Activated CD4-positive, alpha-beta T cell treated with anti-CD3 and anti-CD28 coated beads, Interleukin-10, Interleukin-2, amounts not matched to agents 100 ng/mL and 50 ng/mL, durations not matched to agents 16 hours and 8 hours (primary cell): Measurements from ENCODE around the gene TTC36.
"Not testable (repeated sequence)": the region's sequence is repeated elsewhere in the genome, so short reads cannot be mapped to it uniquely, and the experiment has no call there.

ENCODE experiments used
- DNase-seq: peaks from one replicate; pipeline ENCODE4 v3.0.0-alpha.2; 2020

The TTC36 gene

DNA sequence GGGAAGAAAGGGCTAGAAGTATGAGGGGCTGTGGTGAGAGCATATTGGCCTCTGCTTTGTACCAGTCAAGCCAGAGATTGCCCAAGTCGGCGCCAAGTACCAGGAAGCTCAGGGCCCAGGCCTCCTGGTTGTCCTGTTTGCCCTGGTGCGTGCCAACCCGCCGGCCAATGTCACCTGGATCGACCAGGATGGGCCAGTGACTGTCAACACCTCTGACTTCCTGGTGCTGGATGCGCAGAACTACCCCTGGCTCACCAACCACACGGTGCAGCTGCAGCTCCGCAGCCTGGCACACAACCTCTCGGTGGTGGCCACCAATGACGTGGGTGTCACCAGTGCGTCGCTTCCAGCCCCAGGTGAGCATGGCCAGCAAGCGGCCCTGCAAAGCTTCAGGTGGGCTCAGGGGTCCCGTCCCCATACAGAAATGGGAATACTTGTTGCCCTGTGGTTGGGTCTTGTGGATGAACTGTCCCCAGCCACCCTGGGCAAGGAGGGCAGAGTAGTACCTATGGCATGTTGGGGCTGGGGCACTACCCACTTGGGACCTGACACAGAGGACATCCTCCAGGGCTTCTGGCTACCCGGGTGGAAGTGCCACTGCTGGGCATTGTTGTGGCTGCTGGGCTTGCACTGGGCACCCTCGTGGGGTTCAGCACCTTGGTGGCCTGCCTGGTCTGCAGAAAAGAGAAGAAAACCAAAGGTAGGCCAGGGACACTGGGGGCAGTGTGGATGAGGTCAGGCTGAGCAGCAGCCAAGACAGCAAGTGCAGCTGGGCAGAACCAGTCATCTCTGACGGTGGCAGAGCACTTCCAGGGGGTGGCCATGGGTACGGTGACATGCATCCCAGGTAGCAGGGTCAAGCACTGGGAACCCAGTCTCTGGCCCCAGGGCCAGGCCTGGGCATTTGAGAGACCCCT lies 5.8 kb downstream of the TTC36 start:
- DNase-seq, result no peak

DNA sequence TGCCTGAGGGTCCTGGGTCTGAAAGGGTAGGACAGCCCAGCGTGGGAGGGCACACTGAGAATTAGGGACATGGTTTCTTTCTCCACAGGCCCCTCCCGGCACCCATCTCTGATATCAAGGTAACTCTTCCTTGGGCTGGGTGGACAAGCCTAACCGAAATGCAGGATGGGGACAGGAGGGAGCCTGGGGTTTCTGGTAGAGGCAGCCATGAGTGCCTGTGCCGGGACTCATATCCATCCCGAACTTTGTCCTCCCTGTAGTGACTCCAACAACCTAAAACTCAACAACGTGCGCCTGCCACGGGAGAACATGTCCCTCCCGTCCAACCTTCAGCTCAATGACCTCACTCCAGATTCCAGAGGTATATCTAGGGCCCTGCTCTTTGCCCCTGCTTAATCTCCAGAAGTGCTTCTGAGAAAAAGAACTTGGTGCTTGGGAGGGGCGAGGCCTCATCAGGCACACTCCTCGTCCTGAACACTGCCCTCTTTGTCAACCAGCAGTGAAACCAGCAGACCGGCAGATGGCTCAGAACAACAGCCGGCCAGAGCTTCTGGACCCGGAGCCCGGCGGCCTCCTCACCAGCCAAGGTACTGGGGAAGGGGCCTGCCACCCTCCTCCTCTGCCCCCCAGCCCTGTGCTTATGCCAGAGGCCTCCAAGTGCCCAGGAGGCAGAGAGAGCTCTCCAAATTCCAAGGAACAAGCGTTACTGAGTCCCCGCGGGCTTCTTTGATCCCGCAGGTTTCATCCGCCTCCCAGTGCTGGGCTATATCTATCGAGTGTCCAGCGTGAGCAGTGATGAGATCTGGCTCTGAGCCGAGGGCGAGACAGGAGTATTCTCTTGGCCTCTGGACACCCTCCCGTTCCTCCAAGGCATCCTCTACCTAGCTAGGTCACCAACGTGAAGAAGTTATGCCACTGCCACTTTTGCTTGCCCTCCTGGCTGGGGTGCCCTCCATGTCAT lies 6.8 kb downstream of the TTC36 start:
- no peak for DNase-seq

DNA sequence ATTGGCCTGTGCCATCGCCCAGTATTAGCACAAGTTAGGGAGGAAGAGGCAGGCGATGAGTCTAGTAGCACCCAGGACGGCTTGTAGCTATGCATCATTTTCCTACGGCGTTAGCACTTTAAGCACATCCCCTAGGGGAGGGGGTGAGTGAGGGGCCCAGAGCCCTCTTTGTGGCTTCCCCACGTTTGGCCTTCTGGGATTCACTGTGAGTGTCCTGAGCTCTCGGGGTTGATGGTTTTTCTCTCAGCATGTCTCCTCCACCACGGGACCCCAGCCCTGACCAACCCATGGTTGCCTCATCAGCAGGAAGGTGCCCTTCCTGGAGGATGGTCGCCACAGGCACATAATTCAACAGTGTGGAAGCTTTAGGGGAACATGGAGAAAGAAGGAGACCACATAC lies 8.0 kb downstream of the TTC36 start:
- no peak for DNase-seq

DNA sequence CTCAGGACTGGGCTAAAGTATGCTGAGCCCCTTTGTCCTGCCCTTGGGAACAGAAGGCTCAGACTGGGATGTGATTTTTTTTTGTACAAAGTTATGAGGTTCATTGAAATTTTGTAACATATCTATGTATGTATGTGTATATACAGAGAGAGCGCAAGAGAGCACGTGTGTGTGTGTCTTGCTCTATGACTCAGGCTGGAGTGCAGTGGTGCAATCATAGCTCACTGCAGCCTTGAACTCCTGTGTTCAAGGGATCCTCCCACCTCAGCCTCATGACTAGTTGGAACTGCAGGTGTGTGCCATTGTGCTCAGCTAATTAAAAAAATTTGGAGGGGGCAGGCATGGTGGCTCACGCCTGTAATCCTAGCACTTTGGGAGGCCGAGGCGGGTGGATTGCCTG lies 9.5 kb downstream of the TTC36 start:
- DNase-seq, result no peak

DNA sequence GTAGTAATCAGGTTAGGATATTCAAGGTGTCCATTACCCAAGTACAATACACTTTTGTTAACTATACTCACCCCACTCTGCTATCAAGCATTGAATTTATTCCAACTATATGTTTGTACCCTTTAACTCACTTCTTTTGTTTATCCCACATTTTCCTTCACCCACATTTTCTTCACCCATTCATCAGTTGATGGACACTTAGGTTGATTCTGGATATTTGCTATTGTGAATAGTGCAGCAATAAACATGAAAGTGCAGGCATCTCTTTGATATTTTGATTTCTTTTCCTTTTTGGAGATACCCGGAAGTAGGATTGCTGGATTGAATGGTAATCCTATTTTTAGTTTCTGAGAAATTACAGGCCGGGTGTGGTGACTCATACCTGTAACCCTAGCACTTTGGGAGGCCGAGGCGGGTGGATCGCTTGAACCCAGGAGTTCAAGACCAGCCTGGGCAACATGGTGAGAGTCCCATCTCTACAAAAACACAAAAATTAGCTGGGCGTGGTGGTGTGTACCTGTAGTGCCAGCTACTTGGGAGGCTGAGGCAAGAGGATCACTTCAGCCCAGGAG lies 10.2 kb downstream of the TTC36 start:
- DNase-seq, result no peak

DNA sequence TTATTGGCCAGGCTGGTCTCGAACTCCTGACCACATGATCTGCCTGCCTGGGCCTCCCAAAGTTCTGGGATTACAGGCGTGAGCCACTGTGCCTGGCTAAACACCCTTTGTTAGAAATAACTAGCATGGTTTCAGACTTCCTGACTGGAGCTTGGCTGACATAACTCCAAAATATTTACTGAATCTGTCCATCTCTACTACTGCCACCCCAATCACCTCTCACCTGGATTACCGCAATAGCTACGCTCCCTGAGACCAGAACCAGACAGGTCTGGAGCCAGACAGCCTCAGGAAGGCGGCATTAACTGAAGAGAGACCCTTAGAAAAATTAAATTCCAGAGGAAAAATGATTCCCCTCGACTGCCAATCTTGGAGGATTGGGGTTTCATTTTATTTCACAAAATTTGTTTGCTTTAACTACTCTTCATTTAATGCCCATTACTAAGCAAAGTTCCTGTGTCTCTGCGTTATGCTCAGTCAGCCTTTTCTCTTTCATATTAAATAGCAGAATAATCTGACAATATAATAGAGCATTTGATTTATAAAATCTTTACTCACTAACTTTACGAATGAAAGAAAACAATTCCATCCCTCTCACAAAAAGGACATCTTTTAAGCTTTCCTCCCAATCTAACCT lies 16.9 kb downstream of the TTC36 start:
- no peak for DNase-seq

DNA sequence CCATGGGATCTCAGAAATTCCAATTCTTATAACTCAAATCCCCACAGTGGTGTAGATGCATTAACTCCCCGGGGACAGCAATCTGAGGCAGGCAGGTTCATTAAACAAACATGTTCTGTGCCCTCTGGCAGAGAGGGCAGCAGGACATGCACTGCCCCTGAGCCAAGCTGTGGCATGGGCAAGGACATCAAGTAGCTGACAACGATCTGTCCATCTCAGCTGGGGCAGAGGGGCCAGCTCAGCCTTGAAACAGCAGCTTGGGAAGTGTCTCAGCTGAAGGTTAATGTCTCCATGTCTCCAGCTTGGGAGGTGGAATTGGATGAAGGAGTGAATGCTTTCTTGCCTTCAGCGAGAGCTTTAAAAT lies 17.4 kb downstream of the TTC36 start:
- no peak for DNase-seq

DNA sequence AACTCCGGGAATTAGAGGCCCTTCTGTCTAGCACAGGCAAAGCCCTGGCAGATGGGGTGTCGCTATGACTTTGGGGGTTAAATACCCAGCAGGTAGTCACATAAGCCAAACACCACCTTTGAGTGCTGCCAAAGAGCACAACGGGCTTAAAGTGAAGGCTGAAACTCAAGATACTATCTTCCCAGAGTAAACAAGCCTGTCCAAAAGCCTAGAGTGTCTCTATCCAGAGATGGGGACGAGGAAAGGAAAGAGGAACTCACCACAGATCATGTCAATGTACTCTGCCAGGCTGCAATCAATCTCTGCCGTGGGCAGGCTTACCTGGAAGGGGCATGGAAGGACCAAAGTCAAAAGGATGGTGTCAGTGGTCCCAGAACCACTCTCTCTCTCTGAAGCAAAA lies 18.3 kb downstream of the TTC36 start:
- no peak for DNase-seq

DNA sequence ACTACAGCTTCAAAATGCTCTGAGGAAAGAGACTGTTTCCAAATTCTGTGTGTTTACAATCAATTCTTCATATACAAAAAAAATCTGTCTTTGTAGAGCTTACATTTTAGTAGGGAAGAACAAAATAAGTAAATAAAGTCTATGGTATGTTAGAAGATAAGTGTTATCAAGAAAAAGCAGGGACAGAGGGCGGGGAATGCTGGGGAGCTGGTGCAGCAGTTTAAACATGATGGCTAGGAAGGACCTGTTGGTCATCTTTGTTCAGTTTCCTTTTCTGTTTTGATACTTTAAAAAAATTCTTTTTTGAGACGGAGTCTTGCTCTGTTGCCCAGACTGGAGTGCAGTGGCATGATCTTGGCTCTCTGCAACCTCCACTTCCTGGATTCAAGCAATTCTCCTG lies 19.9 kb downstream of the TTC36 start:
- DNase-seq, result no peak

DNA sequence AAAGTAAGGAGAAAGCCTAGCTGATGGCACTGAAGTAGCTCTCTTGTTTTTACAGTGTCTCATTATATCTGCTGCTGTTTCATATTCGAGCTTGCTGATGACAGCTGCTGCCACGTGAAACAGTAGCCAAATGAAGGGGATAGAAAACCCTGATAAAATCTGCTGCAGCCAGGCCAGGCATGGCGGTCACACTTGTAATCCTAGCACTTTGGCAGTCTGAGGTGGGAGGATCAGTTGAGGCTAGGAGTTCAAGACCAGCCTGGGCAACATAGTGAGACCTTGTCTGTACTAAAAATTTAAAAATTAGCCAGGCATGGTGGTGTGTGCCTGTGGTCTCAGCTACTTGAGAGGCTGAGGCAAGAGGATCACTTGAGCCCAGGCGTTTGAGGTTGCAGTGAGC lies 25.1 kb downstream of the TTC36 start:
- DNase-seq, result no peak

DNA sequence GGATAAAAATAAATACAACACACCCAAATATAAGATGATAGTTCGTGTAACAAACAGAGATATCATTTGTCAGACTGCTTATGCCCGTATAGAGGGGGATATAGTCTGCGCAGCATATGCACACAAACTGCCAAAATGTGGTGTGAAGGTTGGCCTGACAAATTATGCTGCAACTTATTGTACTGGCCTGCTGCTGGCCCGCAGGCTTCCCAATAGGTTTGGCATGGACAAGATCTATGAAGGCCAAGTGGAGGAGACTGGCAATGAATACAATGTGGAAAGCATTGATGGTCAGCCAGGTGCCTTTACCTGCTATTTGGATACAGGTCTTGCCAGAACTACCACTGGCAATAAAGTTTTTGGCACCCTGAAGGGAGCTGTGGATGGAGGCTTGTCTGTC lies 33.5 kb downstream of the TTC36 start:
- no peak for DNase-seq

DNA sequence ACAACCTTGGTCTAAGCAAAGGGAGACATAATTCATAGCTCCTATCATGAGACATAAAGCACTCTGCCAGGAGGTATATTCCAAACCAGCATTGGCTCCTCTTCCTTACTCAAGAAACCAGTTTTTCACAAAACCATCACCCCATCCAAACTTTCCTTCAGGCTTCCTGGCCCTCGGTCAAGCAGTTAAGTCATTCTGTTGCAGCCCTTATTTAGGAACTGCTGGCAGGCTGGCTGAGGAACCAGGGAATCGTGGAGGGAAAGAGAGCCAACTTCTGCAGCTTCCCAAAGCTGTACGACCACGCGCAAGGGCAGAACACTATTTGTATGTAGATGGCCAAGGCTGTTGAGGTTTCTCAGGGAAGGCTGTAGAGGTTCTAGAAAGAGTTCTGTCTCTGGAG lies 37.8 kb downstream of the TTC36 start:
- no peak for DNase-seq

DNA sequence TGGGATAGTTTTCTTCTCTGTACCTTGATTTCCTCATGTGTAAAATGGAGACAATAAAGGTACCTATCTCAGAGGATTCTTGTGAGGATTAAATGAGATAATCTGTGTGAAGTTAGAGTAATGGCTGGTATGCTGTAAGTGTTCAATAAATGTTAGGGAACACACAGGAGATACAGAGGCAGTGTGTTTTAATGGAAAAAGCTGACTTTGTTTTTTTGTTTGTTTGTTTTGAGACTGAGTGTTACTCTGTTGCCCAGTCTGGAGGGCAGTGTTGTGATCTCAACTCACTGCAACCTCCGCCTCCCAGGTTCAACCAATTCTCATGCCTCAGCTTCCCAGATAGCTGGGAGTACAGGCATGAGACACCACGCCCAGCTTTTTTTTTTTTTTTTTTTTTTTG lies 42.4 kb downstream of the TTC36 start:
- no peak for DNase-seq

DNA sequence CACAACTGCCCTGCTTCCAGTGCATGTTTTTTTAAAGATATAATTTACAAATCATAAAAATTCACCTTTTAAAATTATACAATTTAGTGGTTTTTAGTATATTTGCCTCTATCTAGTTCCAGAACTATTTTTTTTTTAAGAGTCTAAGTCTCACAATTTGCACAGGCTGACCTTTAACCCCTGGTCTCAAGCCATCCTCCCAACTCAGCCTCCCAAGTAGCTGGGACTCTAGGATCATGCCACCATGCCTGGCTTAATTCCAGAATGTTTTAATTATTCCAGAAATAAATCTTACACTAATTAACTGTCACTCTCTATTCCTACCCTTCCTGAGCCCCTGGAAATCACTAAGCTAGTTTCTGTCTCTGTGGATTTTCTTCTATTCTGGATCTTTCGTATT lies 43.5 kb downstream of the TTC36 start:
- DNase-seq, result no peak

DNA sequence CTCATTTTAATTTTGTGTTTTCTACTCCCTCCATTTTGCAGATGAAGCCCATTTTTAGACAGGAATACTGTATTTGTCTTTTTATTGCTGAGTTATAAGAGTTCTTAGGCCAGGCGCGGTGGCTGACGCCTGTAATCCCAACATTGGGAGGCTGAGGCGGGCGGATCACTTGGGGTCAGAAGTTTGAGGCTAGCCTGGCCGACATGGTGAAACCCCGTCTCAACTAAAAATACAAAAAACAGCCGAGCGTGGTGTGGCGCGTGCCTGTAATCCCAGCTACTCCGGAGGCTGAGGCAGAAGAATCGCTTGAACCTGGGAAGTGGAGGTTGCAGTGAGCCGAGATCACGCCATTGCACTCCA lies 44.4 kb downstream of the TTC36 start:
- DNase-seq, result peak; percentile 5

DNA sequence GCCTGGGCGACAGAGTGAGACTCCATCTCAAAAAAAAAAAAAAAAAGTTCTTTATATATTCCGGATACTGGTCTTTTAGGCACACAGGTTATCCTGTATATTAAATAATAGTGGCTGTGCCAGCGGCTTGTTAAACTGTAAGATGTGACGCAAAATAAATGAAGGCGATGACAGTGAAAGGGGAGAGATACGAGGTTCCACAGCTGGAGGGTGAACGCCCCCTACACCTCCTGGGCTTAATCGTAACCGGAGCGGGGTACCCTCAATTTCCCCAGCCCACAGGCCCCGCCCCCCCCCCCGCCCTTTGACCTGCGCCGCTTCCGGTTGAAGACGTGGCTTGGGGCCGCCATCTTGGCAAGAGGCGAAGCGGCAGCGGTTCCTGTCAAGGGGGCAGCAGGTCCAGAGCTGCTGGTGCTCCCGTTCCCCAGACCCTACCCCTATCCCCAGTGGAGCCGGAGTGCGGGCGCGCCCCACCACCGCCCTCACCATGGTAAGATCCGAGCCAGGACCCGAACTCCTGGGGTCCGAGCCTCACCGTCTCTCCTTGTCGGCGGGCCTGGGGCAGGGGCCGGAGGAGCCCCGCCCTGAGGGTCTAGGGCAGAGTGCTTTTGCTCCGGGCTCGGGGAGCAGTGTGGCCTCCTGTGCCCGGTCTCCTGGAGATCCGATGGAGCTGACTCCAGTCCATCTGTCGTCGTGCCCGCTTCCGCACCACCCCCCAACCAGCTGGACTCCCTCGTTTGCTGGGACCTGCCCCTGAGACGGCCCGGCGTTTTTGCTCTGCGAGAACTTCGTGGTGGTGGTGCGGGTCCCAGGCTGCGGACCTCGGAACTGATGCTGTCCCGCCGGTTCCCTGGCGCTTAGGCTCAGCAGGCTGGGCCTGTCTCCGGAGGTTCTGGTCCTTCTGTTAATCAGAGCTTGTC lies 45.0 kb downstream of the TTC36 start, which contains the start of gene ARCN1:
ARCN1 (plus strand) TSS at position 349 of the 920 bp plus-strand sequence; CDS start at position 488, 139 bp downstream.
- peak; percentile 86 for DNase-seq

DNA sequence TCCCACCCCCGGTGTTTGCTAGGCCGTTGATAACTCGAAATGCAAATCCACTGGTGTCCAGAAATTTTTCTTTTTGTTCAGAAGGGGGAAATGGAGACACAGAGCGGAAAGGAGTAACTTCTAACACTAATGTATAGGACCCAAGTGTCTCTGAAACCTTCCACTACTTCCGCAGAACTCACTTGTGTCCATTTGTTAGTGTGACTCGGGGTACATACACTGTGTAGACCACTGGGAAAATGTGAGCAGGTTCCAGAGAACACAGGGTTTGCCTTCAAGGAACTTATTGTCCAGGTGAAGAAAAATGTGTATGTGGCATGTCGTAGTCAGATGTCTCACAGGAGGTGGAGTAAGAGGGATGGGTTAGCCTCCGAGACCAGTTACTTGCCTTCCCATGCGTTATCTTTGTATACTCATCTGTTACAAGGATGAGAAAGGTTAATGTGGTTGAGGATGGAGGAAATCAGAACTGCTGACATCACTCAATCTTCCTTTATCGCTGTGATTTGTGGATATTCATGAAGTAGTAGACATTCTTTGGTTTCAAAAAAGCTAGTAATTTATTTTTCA lies 45.8 kb downstream of the TTC36 start:
- peak; percentile 75 for DNase-seq

DNA sequence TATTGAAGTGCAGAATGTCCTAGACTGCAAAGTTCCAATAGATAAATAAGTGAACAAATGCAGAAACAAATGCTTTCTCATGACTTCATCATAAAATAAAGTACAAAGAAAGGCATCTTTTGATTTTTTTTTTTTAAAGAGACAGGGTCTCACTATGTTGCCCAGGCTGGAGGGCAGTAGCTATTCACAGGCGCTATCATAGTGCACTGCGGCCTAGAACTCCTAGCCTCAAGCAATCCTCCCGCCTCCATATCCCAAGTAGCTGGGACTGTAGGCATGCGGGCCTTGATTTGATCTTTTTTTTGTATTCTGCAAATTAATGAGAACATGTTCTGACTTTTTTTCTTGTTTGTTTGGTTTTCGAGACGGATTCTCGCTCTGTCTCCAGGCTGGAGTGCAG lies 47.4 kb downstream of the TTC36 start:
- no peak for DNase-seq

DNA sequence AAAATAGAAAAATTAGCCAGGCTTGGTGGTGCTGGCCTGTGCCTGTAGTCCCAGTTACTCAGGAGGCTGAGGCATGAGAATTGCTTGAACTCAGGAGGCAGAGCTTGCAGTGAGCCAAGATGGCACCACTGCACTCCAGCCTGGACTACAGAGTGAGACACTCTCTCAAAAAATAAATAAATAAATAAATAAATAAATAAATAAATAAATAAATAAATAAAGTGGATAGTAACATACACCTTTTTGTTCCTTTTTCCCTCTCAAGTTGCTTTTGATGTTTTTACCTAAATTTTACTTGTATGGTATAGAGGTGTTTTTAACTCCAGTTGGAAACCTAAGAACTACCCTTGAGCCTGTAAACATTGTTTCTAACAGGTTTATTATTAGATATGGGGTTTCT lies 50.7 kb downstream of the TTC36 start:
- not testable (repeated sequence) for DNase-seq
